Progenitor cell of endocrine pancreas (in vitro differentiated cells): ENCODE results near the gene MIER2. TPM values are rescaled to one million over a fixed set of nuclear protein-coding genes. Genes with fewer than 3 reads are reported as not detected.

Source experiments
- DNase-seq: peaks from one replicate; pipeline ENCODE4 v3.0.0; 2021; ENCODE audit warnings: low spot score; ENCODE audit not compliant: unreplicated experiment
- H3K27ac Mint-ChIP-seq: 2 replicates; pipeline ENCODE4 v1.8.0; 2021; ENCODE audit warnings: mild to moderate bottlenecking, moderate library complexity, mixed read lengths
- H3K27me3 Mint-ChIP-seq: 2 replicates; pipeline ENCODE4 v1.8.0; 2021; ENCODE audit warnings: mixed read lengths
- H3K36me3 Mint-ChIP-seq: 2 replicates; pipeline ENCODE4 v1.8.0; 2022; ENCODE audit warnings: mixed read lengths; ENCODE audit not compliant: insufficient read depth
- H3K4me1 Mint-ChIP-seq: 2 replicates; pipeline ENCODE4 v1.8.0; 2021; ENCODE audit warnings: low read depth, mixed read lengths
- H3K4me3 Mint-ChIP-seq: 2 replicates; pipeline ENCODE4 v1.8.0; 2021; ENCODE audit warnings: low read depth, mild to moderate bottlenecking, moderate library complexity, mixed read lengths
- H3K9me3 Mint-ChIP-seq: 2 replicates; pipeline ENCODE4 v1.8.0; 2021; ENCODE audit warnings: low read depth, mixed read lengths
- CTCF ChIP-seq: fragments of 200-600 bp; sonication (generic); IDR thresholded peaks from one replicate; pipeline ENCODE4 v1.5.0; 2021; ENCODE audit warnings: antibody characterized with exemption, mild to moderate bottlenecking; ENCODE audit not compliant: unreplicated experiment
- total RNA-seq: library from RNA; stranded (reverse); gene quantifications from 2 replicates; pipeline ENCODE4 v1.2.1, GENCODE V29; 2021

Gene MIER2
- total RNA-seq, 1 donor from 2014 or later: 46.7 TPM

- no peaks in the 10 kb centered on the region for H3K36me3 Mint-ChIP-seq
- DNase-seq: no peak
These were observed 34.1 kb upstream of the MIER2 start for GRCh38 chr19:378706-379105.

GRCh38 chr19:377801-378581 lies 33.4 kb upstream of the MIER2 start:
- TF ChIP-seq CTCF: no peak
- Mint-ChIP-seq H3K9me3 (no peaks in the 10 kb centered on the region), H3K4me3 (no peak overlapping the region), H3K36me3 (no peaks in the 10 kb centered on the region), H3K27me3 (peaks cover 15% of the 10 kb centered on the region), H3K27ac (peak overlapping the region; percentile 87), H3K4me1 (no peaks in the 10 kb centered on the region)
- no peak for DNase-seq

More at GRCh38 chr19:378706-379105, 34.1 kb upstream of the MIER2 start:
- no peak for TF ChIP-seq CTCF
- Mint-ChIP-seq H3K27me3 (peaks cover 17% of the 10 kb centered on the region), H3K27ac (no peak overlapping the region), H3K4me1 (peaks cover 3% of the 10 kb centered on the region), H3K4me3 (no peak overlapping the region), H3K9me3 (no peaks in the 10 kb centered on the region)

GRCh38 chr19:376111-376470 lies 31.5 kb upstream of the MIER2 start:
- Mint-ChIP-seq H3K9me3 (no peaks in the 10 kb centered on the region), H3K36me3 (no peaks in the 10 kb centered on the region), H3K27me3 (peaks cover 24% of the 10 kb centered on the region), H3K4me1 (no peaks in the 10 kb centered on the region), H3K27ac (no peak overlapping the region), H3K4me3 (no peak overlapping the region)
- no peak for DNase-seq
- TF ChIP-seq CTCF: no peak

- Mint-ChIP-seq H3K4me1 (no peaks in the 10 kb centered on the region), H3K27ac (no peak overlapping the region), H3K9me3 (no peaks in the 10 kb centered on the region), H3K27me3 (peaks cover 24% of the 10 kb centered on the region), H3K36me3 (no peaks in the 10 kb centered on the region), H3K4me3 (no peak overlapping the region)
- TF ChIP-seq CTCF: no peak
- no peak for DNase-seq
These were observed 31.0 kb upstream of the MIER2 start for GRCh38 chr19:375395-376110.

- DNase-seq: peak; percentile 5
These were observed 30.3 kb upstream of the MIER2 start for GRCh38 chr19:374886-375235.

More at GRCh38 chr19:374886-375235, 30.3 kb upstream of the MIER2 start:
- Mint-ChIP-seq H3K27me3 (peaks cover 24% of the 10 kb centered on the region), H3K9me3 (no peaks in the 10 kb centered on the region), H3K27ac (no peak overlapping the region), H3K4me1 (no peaks in the 10 kb centered on the region), H3K36me3 (no peaks in the 10 kb centered on the region), H3K4me3 (no peak overlapping the region)
- no peak for TF ChIP-seq CTCF
